RWPE1 (cell line): ENCODE data around the gene TFCP2L1.

ENCODE experiments used
- CTCF ChIA-PET: fragments of 350-600 bp; sonication (Branson Sonifier 250); formaldehyde crosslinking; extraction: SDS; loops from one replicate; lab custom pipeline; 2021; lab: Yijun Ruan, JAX
- POLR2A ChIA-PET: fragments of 400-600 bp; formaldehyde crosslinking; extraction: SDS; loops from one replicate; lab custom pipeline; 2020; ENCODE audit warnings: antibody characterized with exemption; ENCODE audit not compliant: low non-redundant PET; lab: Yijun Ruan, JAX
- DNase-seq: peaks from one replicate; pipeline ENCODE4 v3.0.0; 2012; ENCODE audit warnings: low spot score
- H3K27ac ChIP-seq: fragments of 450-650 bp; 2 replicates; pipeline ENCODE4 v1.5.1; 2017
- CTCF ChIP-seq: fragments of 450-650 bp; conservative IDR thresholded peaks from 2 replicates; pipeline ENCODE4 v1.5.1; 2017; ENCODE audit warnings: low read depth, mild to moderate bottlenecking

TFCP2L1 gene

GRCh38 chr2:121283670-121284462 lies 1.1 kb downstream of the TFCP2L1 start:
- no peak for DNase-seq
- CTCF ChIA-PET, result interaction anchor here (0.6 to 0.9 kb wide), 4 partner anchors 14 to 971 kb away, joined by 3 read pairs; no protein-coding TSS in a partner anchor
- no peak for TF ChIP-seq CTCF
- POLR2A ChIA-PET, result no interaction called here
- peak overlapping the region; percentile 83 for H3K27ac ChIP-seq

- TF ChIP-seq CTCF, result no peak
- CTCF ChIA-PET, result interaction anchor here (0.9 kb wide), 1 partner anchor 140 kb away, joined by 3 read pairs; no protein-coding TSS in a partner anchor
- POLR2A ChIA-PET, result no interaction called here
These were observed 2.1 kb downstream of the TFCP2L1 start for GRCh38 chr2:121282800-121283385.

GRCh38 chr2:121281694-121282093 lies 3.3 kb downstream of the TFCP2L1 start:
- peak overlapping the region; percentile 45; the same call in 1 of the 2 replicates for H3K27ac ChIP-seq
- DNase-seq, result no peak
- ChIA-PET POLR2A (no interaction called here), CTCF (no interaction called here)
- no peak for TF ChIP-seq CTCF

More at GRCh38 chr2:121282800-121283385, 2.1 kb downstream of the TFCP2L1 start:
- DNase-seq, result no peak
- H3K27ac ChIP-seq, result peak overlapping the region; percentile 59

- H3K27ac ChIP-seq, result no peak overlapping the region
- POLR2A ChIA-PET, result no interaction called here
- CTCF ChIA-PET, result no interaction called here
- no peak for TF ChIP-seq CTCF
- DNase-seq, result no peak
These were observed 3.9 kb downstream of the TFCP2L1 start for GRCh38 chr2:121281107-121281506.

GRCh38 chr2:121279476-121280220 lies 5.4 kb downstream of the TFCP2L1 start:
- DNase-seq, result no peak
- TF ChIP-seq CTCF, result no peak
- ChIA-PET CTCF (interaction anchor here (0.6 kb wide), 1 partner anchor 184 kb away, joined by 3 read pairs; no protein-coding TSS in a partner anchor), POLR2A (no interaction called here)
- 0 out of 2 replicates have a peak overlapping the region, but pooled peaks have one; percentile 8 for H3K27ac ChIP-seq

- no peak for TF ChIP-seq CTCF
- no peak overlapping the region for H3K27ac ChIP-seq
- ChIA-PET POLR2A (no interaction called here), CTCF (no interaction called here)
- DNase-seq, result no peak
These were observed 8.7 kb downstream of the TFCP2L1 start for GRCh38 chr2:121276341-121276740.
